ENCODE measurements around the gene OAF. TPM values are rescaled to one million over a fixed set of nuclear protein-coding genes. Genes with fewer than 3 reads are reported as not detected.

The OAF gene
- total RNA-seq, 1 donor from 2014 or later: 9.0 TPM

DNA sequence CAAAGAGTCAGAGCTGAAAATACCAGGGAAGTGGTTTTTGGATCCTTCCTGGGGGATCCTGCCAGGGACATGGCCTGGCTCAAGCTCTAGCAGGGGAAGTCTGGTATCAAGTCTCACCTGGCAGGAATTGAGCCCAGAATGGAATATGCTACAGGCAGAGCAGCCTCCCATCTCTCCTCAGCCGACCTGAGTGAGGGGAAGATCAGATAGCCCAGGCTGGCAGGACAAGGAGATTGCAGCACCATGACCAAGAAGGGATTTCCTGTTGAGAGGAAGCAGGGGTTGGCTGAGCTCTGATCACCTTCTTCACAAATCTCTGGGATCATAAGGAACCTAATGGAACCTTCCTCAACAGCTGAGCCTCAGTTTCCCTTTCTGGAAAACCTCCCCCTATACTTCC lies 13.0 kb downstream of the OAF start:
- FAIRE-seq: no peak

DNA sequence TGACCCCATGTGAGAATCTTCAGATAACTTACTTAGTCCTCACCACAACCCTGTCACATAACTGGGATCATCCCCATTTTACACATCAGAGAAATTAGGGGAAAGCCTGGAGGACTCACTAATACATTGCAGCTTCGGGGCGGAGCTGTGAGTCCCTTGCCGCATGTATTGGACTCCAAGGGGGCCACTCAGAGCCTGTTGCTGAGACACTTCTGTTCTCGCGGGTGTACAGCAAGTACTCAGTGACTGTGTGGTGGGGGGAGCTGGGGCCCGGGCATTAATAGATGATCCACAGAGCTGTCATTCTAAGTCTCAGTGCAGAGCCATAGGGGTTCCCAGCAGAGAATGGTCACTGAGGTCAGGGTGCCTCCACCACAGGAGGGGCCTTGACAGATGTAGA lies 13.5 kb downstream of the OAF start:
- no peak overlapping the region for H3K4me3 ChIP-seq (ENCODE audit: low read depth, low read length)
- no peaks in the 10 kb centered on the region for H3K36me3 ChIP-seq (ENCODE audit: control insufficient read depth, insufficient read depth, low read length)
- no peak for DNase-seq (ENCODE audit: low read depth)
- TF ChIP-seq, protein P1, sequence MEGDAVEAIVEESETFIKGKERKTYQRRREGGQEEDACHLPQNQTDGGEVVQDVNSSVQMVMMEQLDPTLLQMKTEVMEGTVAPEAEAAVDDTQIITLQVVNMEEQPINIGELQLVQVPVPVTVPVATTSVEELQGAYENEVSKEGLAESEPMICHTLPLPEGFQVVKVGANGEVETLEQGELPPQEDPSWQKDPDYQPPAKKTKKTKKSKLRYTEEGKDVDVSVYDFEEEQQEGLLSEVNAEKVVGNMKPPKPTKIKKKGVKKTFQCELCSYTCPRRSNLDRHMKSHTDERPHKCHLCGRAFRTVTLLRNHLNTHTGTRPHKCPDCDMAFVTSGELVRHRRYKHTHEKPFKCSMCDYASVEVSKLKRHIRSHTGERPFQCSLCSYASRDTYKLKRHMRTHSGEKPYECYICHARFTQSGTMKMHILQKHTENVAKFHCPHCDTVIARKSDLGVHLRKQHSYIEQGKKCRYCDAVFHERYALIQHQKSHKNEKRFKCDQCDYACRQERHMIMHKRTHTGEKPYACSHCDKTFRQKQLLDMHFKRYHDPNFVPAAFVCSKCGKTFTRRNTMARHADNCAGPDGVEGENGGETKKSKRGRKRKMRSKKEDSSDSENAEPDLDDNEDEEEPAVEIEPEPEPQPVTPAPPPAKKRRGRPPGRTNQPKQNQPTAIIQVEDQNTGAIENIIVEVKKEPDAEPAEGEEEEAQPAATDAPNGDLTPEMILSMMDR (IDR thresholded peaks at IDR 0.05; ENCODE audit: insufficient read depth, low read length, severe bottlenecking): no peak
- FAIRE-seq: no peak
- H3K27me3 ChIP-seq (ENCODE audit: control insufficient read depth, insufficient read depth, low read length): no peaks in the 10 kb centered on the region

More for the DNA sequence above, 13.0 kb downstream of the OAF start:
- TF ChIP-seq, protein P1 (IDR thresholded peaks at IDR 0.05; ENCODE audit: insufficient read depth, low read length, severe bottlenecking): no peak
- no peak for DNase-seq (ENCODE audit: low read depth)
- H3K36me3 ChIP-seq (ENCODE audit: control insufficient read depth, insufficient read depth, low read length): no peaks in the 10 kb centered on the region
- no peak overlapping the region for H3K4me3 ChIP-seq (ENCODE audit: low read depth, low read length)
- no peaks in the 10 kb centered on the region for H3K27me3 ChIP-seq (ENCODE audit: control insufficient read depth, insufficient read depth, low read length)

DNA sequence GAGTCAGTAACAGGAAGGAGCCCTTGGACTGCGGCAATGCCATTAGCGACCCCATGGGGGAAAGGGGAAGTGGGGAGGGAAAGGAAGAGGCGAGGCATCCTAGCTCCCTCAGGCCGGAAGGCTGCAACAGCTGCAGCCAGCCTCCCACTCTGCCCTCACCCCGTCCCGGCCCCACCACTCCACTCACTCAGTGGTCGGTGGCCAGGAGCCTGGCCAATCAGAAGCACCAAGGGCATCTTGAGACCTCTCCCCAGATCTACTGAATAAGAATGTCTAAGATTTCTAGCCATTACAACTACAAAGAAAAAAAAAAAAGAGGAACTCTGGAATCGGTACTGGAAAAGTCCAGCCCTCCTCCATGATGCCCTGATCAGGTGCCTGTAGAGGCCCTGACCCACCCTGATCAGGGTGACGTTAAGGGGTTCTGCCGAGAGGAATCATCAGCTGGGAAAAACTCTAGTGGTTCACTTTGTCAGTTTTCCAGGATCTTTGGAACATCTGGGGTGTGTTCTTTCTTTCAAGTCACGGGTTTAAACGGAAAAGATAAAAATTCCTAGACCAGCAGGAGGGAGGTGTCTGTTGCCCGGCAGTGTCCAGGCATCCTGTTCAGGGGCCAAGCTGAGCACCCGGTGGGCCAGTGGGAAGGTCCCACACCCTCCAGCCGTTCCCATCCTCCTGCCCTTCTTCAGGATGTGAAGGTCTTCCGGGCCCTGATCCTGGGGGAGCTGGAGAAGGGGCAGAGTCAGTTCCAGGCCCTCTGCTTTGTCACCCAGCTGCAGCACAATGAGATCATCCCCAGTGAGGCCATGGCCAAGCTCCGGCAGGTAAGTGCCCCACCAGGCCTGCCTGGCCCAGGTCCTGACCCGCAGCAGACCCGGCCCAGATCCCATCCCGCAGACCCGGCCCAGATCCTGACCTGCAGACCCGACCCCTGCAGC lies 14.4 kb downstream of the OAF start:
- Histone ChIP-seq H3K27me3 (ENCODE audit: control insufficient read depth, insufficient read depth, low read length) (no peaks in the 10 kb centered on the region), H3K36me3 (ENCODE audit: control insufficient read depth, insufficient read depth, low read length) (no peaks in the 10 kb centered on the region), H3K4me3 (ENCODE audit: low read depth, low read length) (no peak overlapping the region)
- TF ChIP-seq, protein P1 (IDR thresholded peaks at IDR 0.05; ENCODE audit: insufficient read depth, low read length, severe bottlenecking): no peak
- DNase-seq (ENCODE audit: low read depth) (no peak), FAIRE-seq (peak; percentile 68)

DNA sequence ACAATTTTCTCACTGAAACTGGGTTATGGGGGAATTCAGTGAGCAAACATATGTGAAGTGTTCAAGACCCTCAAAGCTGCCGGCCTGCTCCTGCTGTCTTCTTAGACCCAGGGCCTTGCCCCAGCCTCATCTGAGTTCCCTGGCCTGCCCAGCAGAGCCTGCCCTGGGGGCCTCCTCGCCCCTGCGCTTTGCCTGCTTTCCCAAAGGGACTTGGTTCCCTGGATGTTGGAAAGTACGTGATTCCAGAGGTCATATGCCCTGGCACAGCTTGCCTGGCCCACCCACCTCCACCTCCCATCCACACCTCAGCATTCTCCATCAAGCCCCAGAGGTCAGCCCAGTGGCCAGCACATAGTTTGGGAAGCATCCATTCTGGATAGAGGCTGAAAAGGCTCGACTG lies 15.4 kb downstream of the OAF start:
- H3K36me3 ChIP-seq (ENCODE audit: control insufficient read depth, insufficient read depth, low read length): no peaks in the 10 kb centered on the region
- DNase-seq (ENCODE audit: low read depth) (no peak), FAIRE-seq (no peak)
- no peak overlapping the region for H3K4me3 ChIP-seq (ENCODE audit: low read depth, low read length)
- TF ChIP-seq, protein P1 (IDR thresholded peaks at IDR 0.05; ENCODE audit: insufficient read depth, low read length, severe bottlenecking): no peak
- no peaks in the 10 kb centered on the region for H3K27me3 ChIP-seq (ENCODE audit: control insufficient read depth, insufficient read depth, low read length)

DNA sequence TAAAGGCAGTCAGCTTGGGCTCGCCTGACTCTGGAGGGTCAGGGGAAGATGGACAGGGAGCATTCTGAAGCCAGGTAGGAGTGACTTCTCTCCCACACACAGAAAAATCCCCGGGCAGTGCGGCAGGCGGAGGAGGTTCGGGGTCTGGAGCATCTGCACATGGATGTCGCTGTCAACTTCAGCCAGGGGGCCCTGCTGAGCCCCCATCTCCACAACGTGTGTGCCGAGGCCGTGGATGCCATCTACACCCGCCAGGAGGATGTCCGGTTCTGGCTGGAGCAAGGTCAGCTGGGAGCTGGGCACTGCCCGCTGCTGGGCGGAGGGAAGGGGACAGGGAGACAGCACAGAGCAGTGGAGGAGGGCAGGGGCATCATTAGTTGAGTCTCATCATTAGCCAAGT lies 15.9 kb downstream of the OAF start:
- FAIRE-seq: no peak
- Histone ChIP-seq H3K27me3 (ENCODE audit: control insufficient read depth, insufficient read depth, low read length) (no peaks in the 10 kb centered on the region), H3K4me3 (ENCODE audit: low read depth, low read length) (no peak overlapping the region), H3K36me3 (ENCODE audit: control insufficient read depth, insufficient read depth, low read length) (no peaks in the 10 kb centered on the region)
- DNase-seq (ENCODE audit: low read depth): no peak
- TF ChIP-seq, protein P1 (IDR thresholded peaks at IDR 0.05; ENCODE audit: insufficient read depth, low read length, severe bottlenecking): no peak
